ENCODE results near the gene NIPAL4.
"Not testable (repeated sequence)": the region's sequence is repeated elsewhere in the genome, so short reads cannot be mapped to it uniquely, and the experiment has no call there.

DNA sequence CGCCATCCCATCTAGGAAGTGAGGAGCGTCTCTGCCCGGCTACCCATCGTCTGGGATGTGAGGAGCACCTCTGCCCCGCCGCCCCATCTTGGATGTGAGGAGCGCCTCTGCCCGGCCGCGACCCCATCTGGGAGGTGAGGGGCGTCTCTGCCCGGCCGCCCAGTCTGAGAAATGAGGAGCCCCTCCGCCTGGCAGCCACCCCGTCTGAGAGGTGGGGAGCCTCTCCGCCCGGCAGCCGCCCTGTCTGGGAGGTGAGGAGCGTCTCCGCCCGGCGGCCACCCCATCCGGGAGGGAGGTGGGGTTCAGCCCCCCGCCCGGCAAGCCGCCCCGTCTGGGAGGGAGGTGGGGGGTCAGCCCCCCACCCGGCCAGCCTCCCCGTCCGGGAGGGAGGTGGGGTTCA lies 40.5 kb upstream of the NIPAL4 start:
- TF ChIP-seq CTCF (IDR thresholded peaks at IDR 0.05; ENCODE audit: borderline replicate concordance, extremely low read depth, low read length, poor library complexity, severe bottlenecking); EZH2 (IDR thresholded peaks at IDR 0.05; ENCODE audit: borderline replicate concordance, low read depth, low read length, severe bottlenecking): not testable (repeated sequence)

Measured in DND-41 (cell line).